Liver (tissue), 3 donors: ENCODE results near the gene HUWE1.

Source experiments
- ATF3 ChIP-seq: IDR thresholded peaks from 2 replicates; pipeline ENCODE4 v1.6.1; 2016; ENCODE audit warnings: antibody characterized with exemption
- CTCF ChIP-seq: fragments of 150-350 bp; IDR thresholded peaks from 2 replicates; pipeline ENCODE4 v1.5.1; 2017; ENCODE audit warnings: improper control_type of control experiment, low read depth, low read length; ENCODE audit not compliant: missing input control
- FOXA1 ChIP-seq: IDR thresholded peaks from 2 replicates; pipeline ENCODE4 v1.6.1; 2016; ENCODE audit warnings: antibody characterized with exemption
- GABPA ChIP-seq, 2 donors: IDR thresholded peaks in 1 of 2; conservative IDR thresholded peaks in 1 of 2; 2 replicates each; pipeline ENCODE4 v1.6.1; 2016; ENCODE audit warnings: antibody characterized with exemption in 2 of 2, mild to moderate bottlenecking in 1 of 2, moderate library complexity in 1 of 2
- HNF4G ChIP-seq: IDR thresholded peaks from 2 replicates; pipeline ENCODE4 v1.6.1; 2016; ENCODE audit warnings: antibody characterized with exemption
- JUND ChIP-seq, 2 donors: IDR thresholded peaks; 2 replicates each; pipeline ENCODE4 v1.6.1; 2016; ENCODE audit warnings: antibody characterized with exemption in 2 of 2
- MAX ChIP-seq: IDR thresholded peaks from 2 replicates; pipeline ENCODE4 v1.6.1; 2016; ENCODE audit warnings: antibody characterized with exemption
- NR2F2 ChIP-seq: IDR thresholded peaks from 2 replicates; pipeline ENCODE4 v1.6.1; 2016; ENCODE audit warnings: antibody characterized with exemption
- REST ChIP-seq: IDR thresholded peaks from 2 replicates; pipeline ENCODE4 v1.6.1; 2016; ENCODE audit warnings: antibody characterized with exemption, mild to moderate bottlenecking
- SP1 ChIP-seq: IDR thresholded peaks from 2 replicates; pipeline ENCODE4 v1.6.1; 2018; ENCODE audit warnings: antibody characterized with exemption, mild to moderate bottlenecking
- TAF1 ChIP-seq: conservative IDR thresholded peaks from 2 replicates; pipeline ENCODE4 v1.6.1; 2016; ENCODE audit warnings: antibody characterized with exemption, mild to moderate bottlenecking
- YY1 ChIP-seq: IDR thresholded peaks from 2 replicates; pipeline ENCODE4 v1.6.1; 2016; ENCODE audit warnings: antibody characterized with exemption, mild to moderate bottlenecking
- ZBTB33 ChIP-seq: IDR thresholded peaks from 2 replicates; pipeline ENCODE4 v1.6.1; 2016; ENCODE audit warnings: antibody characterized with exemption
- donor health status: healthy.
- donor health status: healthy.

- TF ChIP-seq YY1 (no peak), REST (no peak), CTCF (no peak), TAF1 (no peak), GABPA (IDR thresholded peaks at IDR 0.05 in 1 of 2, conservative IDR thresholded peaks at IDR 0.05 in 1 of 2) (no peak), FOXA1 (no peak), ATF3 (no peak), NR2F2 (no peak), HNF4G (no peak), MAX (no peak), SP1 (no peak), ZBTB33 (no peak), JUND (IDR thresholded peaks at IDR 0.05) (no peak)
These were observed 141.6 kb downstream of the HUWE1 start for GRCh38 chrX:53544936-53545335.
